Right lobe of liver (tissue), 6 donors: ENCODE data around the gene ARHGEF33. TPM values are rescaled to one million over a fixed set of nuclear protein-coding genes. Genes with fewer than 3 reads are reported as not detected.

ENCODE experiments used
- ATAC-seq, 4 donors: fragments of 200-7000 bp; cut with Tn5 transposase; one replicate each; pipeline ENCODE4 v1.9.1; 2020; ENCODE audit warnings: mild to moderate bottlenecking in 4 of 4, moderate library complexity in 4 of 4
- DNase-seq, 3 donors: peaks; one replicate each; pipeline ENCODE4 v3.0.0-alpha.2; 2020
- H3K27ac ChIP-seq, 3 donors: fragments of 200-600 bp; one replicate each; pipeline ENCODE4 v1.8.0; 2022
- H3K27me3 ChIP-seq, 2 donors: fragments of 200-600 bp; one replicate each; pipeline ENCODE4 v1.8.0; 2022
- H3K36me3 ChIP-seq, 4 donors: fragments of 200-600 bp; sonication (generic) in 1 of 4; one replicate each; pipeline versions ENCODE4 v1.5.1 to v1.8.0; 2017 to 2022; ENCODE audit warnings: control low read depth in 1 of 4
- H3K4me1 ChIP-seq, 4 donors: fragments of 200-600 bp; sonication (generic) in 1 of 4; one replicate each; pipeline versions ENCODE4 v1.5.1 to v1.8.0; 2017 to 2022; ENCODE audit warnings: control low read depth in 1 of 4
- H3K4me3 ChIP-seq, 3 donors: fragments of 200-600 bp; one replicate each; pipeline ENCODE4 v1.8.0; 2022
- H3K9me3 ChIP-seq, 4 donors: fragments of 200-600 bp; sonication (generic) in 1 of 4; one replicate each; pipeline versions ENCODE4 v1.5.1 to v1.8.0; 2017 to 2022; ENCODE audit warnings: control low read depth in 1 of 4
- POLR2A ChIP-seq: fragments of 450-650 bp; IDR thresholded peaks from one replicate; pipeline ENCODE4 v1.6.1; 2017; ENCODE audit warnings: antibody characterized with exemption, mild to moderate bottlenecking
- WGBS: methylation state at CpG from one replicate; pipeline ENCODE4 v1.1.6; 2018; ENCODE audit warnings: low coverage, low lambda C conversion rate; ENCODE audit not compliant: insufficient coverage; ENCODE audit errors: missing lambda C conversion rate; 5-methylcytosine and 5-hydroxymethylcytosine counted together
- intact Hi-C, 2 donors: fragments of 100-400 bp; cut with DNase I; formaldehyde crosslinking; loops; one replicate each; pipeline versions ENCODE4 v1.11.2 to v1.14.1; 2022
- small RNA-seq, 2 experiments: library from RNA; depleted of rRNA; stranded (forward); fragments of <200 nt; gene quantifications; one replicate each; pipeline ENCODE3, GENCODE V24; 2016
- total RNA-seq, 6 experiments: library from RNA; depleted of rRNA in 2 of 6; stranded (reverse); fragments of >200 nt in 2 of 6; fragmentation: NEBNext Ultra II Directional in 3 of 6; extraction: Animal tissue kit (Norgen Biotek cat#: 25700) in 3 of 6; gene quantifications; one replicate each; pipeline versions ENCODE4 v1.1.0 to v1.2.4, GENCODE V29; 2016 to 2023
- TF ChIP-seq, protein P1 (sequence below), 4 donors: fragments of 200-600 bp in 3 of 4; fragments of 450-650 bp in 1 of 4; IDR thresholded peaks; one replicate each; pipeline versions ENCODE4 v1.5.1 to v1.8.0; 2016 to 2022; ENCODE audit warnings: antibody characterized with exemption in 4 of 4, mild to moderate bottlenecking in 2 of 4
- donor health status: DM: no; HTN: yes; CAD: no.
- donor health status: DM: no; HTN: no; CAD: no.
- donor health status: DM: no; HTN: no; CAD: no.
- donor health status: DM: no; HTN: yes; CAD: no.
- donor health status: DM: no; HTN: yes; CAD: no.

The ARHGEF33 gene
- total RNA-seq, 6 experiments from 2014 or later = 0.11 to 0.56 (median 0.29) TPM; not detected in 2

DNA sequence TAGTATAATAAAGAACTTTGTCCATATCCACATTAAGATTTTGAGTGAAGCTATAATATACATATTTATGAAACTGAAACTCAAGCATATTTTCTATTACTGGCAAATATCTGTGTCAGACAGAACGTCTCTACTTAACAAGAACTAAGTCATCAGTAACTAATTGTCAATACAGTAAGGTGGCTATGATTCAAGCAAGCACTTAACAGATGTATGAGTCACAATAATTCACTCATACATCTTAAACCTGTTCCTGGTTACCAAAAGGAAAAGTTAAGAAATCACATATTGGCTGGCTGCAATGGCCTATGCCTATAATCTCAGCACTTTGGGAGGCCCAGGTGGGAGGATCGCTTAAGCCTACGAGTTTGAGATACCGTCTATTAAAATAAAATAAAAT is 135.2 kb downstream of the ARHGEF33 start:
- DNase-seq = no peak
- Histone ChIP-seq H3K27me3 (no peaks in the 10 kb centered on the region), H3K4me3 (no peak overlapping the region), H3K27ac (no peak overlapping the region), H3K4me1 (no peaks in the 10 kb centered on the region), H3K9me3 (no peaks in the 10 kb centered on the region), H3K36me3 (peaks cover 0 to 14% (median 0%) of the 10 kb centered on the region in 4 donors)
- 93% methylated on average over 4 of the region's 4 CpGs for WGBS
- intact Hi-C loops = no loop called here
- TF ChIP-seq POLR2A = no peak
- TF ChIP-seq, protein P1, sequence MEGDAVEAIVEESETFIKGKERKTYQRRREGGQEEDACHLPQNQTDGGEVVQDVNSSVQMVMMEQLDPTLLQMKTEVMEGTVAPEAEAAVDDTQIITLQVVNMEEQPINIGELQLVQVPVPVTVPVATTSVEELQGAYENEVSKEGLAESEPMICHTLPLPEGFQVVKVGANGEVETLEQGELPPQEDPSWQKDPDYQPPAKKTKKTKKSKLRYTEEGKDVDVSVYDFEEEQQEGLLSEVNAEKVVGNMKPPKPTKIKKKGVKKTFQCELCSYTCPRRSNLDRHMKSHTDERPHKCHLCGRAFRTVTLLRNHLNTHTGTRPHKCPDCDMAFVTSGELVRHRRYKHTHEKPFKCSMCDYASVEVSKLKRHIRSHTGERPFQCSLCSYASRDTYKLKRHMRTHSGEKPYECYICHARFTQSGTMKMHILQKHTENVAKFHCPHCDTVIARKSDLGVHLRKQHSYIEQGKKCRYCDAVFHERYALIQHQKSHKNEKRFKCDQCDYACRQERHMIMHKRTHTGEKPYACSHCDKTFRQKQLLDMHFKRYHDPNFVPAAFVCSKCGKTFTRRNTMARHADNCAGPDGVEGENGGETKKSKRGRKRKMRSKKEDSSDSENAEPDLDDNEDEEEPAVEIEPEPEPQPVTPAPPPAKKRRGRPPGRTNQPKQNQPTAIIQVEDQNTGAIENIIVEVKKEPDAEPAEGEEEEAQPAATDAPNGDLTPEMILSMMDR (IDR thresholded peaks at IDR 0.05) = no peak
- ATAC-seq = no peak

Small RNAs within 50 kb of the gene (small RNA-seq; reads per million reads assigned to genes)
- 0 reads per million in 2 experiments for gene RN7SL96P
- 0 reads per million in 2 experiments for gene RNU6-851P

Other genes starting within 250 kb of the ARHGEF33 start
- 10 to 100 TPM; 26.2 to 47.9 (median 36.7) TPM for gene GALM, start 223.8 kb upstream of the ARHGEF33 start, total RNA-seq
- gene SRSF7, start 138.5 kb upstream of the ARHGEF33 start, total RNA-seq = 10 to 100 TPM; 33.5 to 57.4 (median 44.4) TPM
- 10 to 100 TPM in 1 of 6 experiments, 1 to 10 TPM in 5; 5.8 to 10.5 (median 7.3) TPM for gene GEMIN6, start 111.7 kb upstream of the ARHGEF33 start, total RNA-seq
- 1 to 10 TPM; 4.4 to 6.4 (median 4.9) TPM for gene DHX57, start 13.9 kb upstream of the ARHGEF33 start, total RNA-seq
- 1 to 10 TPM; 4.1 to 8.1 (median 5.0) TPM for gene MORN2, start 13.9 kb upstream of the ARHGEF33 start, total RNA-seq
- 10 to 100 TPM in 5 of 6 experiments, 1 to 10 TPM in 1; 9.6 to 20.1 (median 16.5) TPM for gene SOS1, start 231.2 kb downstream of the ARHGEF33 start, total RNA-seq